Liver (tissue), 9 donors: ENCODE data around the gene SLC66A1. TPM values are rescaled to one million over a fixed set of nuclear protein-coding genes. Genes with fewer than 3 reads are reported as not detected.

Source experiments
- DNase-seq: peaks from one replicate; pipeline ENCODE4 v3.0.0-alpha.2; 2017; ENCODE audit warnings: low spot score
- H3K27ac ChIP-seq, 2 donors: one replicate each; pipeline ENCODE4 v1.7.0; 2013; ENCODE audit warnings: inconsistent platforms in 2 of 2, low read length in 2 of 2, control low read depth in 1 of 2, low read depth in 1 of 2, mild to moderate bottlenecking in 1 of 2
- H3K27me3 ChIP-seq, 4 donors: one replicate each; pipeline versions ENCODE4 v1.6.1 to v1.7.0; 2013; ENCODE audit warnings: low read length in 3 of 4, inconsistent platforms in 1 of 4, mild to moderate bottlenecking in 1 of 4, moderate library complexity in 1 of 4; ENCODE audit not compliant: control insufficient read depth in 4 of 4, insufficient read depth in 4 of 4
- H3K36me3 ChIP-seq, 4 donors: one replicate each; pipeline versions ENCODE4 v1.6.1 to v1.7.0; 2013; ENCODE audit warnings: low read length in 3 of 4, mild to moderate bottlenecking in 3 of 4, low read depth in 1 of 4, moderate library complexity in 1 of 4; ENCODE audit not compliant: control insufficient read depth in 4 of 4, insufficient read depth in 3 of 4
- H3K4me1 ChIP-seq, 4 donors: one replicate each; pipeline versions ENCODE4 v1.6.1 to v1.7.0; 2013; ENCODE audit warnings: low read length in 3 of 4, mild to moderate bottlenecking in 3 of 4, moderate library complexity in 1 of 4; ENCODE audit not compliant: control insufficient read depth in 4 of 4, insufficient read depth in 4 of 4
- H3K4me3 ChIP-seq, 3 donors: one replicate each; pipeline versions ENCODE4 v1.6.1 to v1.7.0; 2013; ENCODE audit warnings: low read length in 3 of 3, control low read depth in 1 of 3, low read depth in 1 of 3, mild to moderate bottlenecking in 1 of 3
- H3K9ac ChIP-seq, 2 donors: one replicate each; pipeline ENCODE4 v1.7.0; 2013; ENCODE audit warnings: low read length in 2 of 2, mild to moderate bottlenecking in 2 of 2, moderate library complexity in 2 of 2, control low read depth in 1 of 2, low read depth in 1 of 2
- H3K9me3 ChIP-seq, 4 donors: one replicate each; pipeline versions ENCODE4 v1.6.1 to v1.7.0; 2013; ENCODE audit warnings: low read length in 3 of 4; ENCODE audit not compliant: control insufficient read depth in 4 of 4
- EGR1 ChIP-seq, 2 donors: IDR thresholded peaks; 2 replicates each; pipeline ENCODE4 v1.6.1; 2016 to 2018; ENCODE audit warnings: antibody characterized with exemption in 2 of 2, low read depth in 2 of 2
- FOXA1 ChIP-seq: IDR thresholded peaks from 2 replicates; pipeline ENCODE4 v1.6.1; 2016; ENCODE audit warnings: antibody characterized with exemption
- FOXA2 ChIP-seq: IDR thresholded peaks from 2 replicates; pipeline ENCODE4 v1.6.1; 2016; ENCODE audit warnings: antibody characterized with exemption
- GABPA ChIP-seq, 2 donors: IDR thresholded peaks in 1 of 2; conservative IDR thresholded peaks in 1 of 2; 2 replicates each; pipeline ENCODE4 v1.6.1; 2016; ENCODE audit warnings: antibody characterized with exemption in 2 of 2, mild to moderate bottlenecking in 1 of 2, moderate library complexity in 1 of 2
- HNF4A ChIP-seq, 2 donors: conservative IDR thresholded peaks; 2 replicates each; pipeline ENCODE4 v1.6.1; 2016; ENCODE audit warnings: antibody characterized with exemption in 2 of 2, mild to moderate bottlenecking in 2 of 2
- HNF4G ChIP-seq: IDR thresholded peaks from 2 replicates; pipeline ENCODE4 v1.6.1; 2016; ENCODE audit warnings: antibody characterized with exemption
- JUND ChIP-seq, 2 donors: IDR thresholded peaks; 2 replicates each; pipeline ENCODE4 v1.6.1; 2016; ENCODE audit warnings: antibody characterized with exemption in 2 of 2
- NR2F2 ChIP-seq: IDR thresholded peaks from 2 replicates; pipeline ENCODE4 v1.6.1; 2016; ENCODE audit warnings: antibody characterized with exemption
- RAD21 ChIP-seq, 2 donors: IDR thresholded peaks; 2 replicates each; pipeline ENCODE4 v1.6.1; 2016; ENCODE audit warnings: antibody characterized with exemption in 2 of 2, mild to moderate bottlenecking in 2 of 2
- RXRA ChIP-seq, 2 donors: IDR thresholded peaks; 2 replicates each; pipeline ENCODE4 v1.6.1; 2017 to 2018; ENCODE audit warnings: antibody characterized with exemption in 2 of 2, mild to moderate bottlenecking in 1 of 2
- SP1 ChIP-seq: IDR thresholded peaks from 2 replicates; pipeline ENCODE4 v1.6.1; 2018; ENCODE audit warnings: antibody characterized with exemption, mild to moderate bottlenecking
- TAF1 ChIP-seq: conservative IDR thresholded peaks from 2 replicates; pipeline ENCODE4 v1.6.1; 2016; ENCODE audit warnings: antibody characterized with exemption, mild to moderate bottlenecking
- YY1 ChIP-seq: IDR thresholded peaks from 2 replicates; pipeline ENCODE4 v1.6.1; 2016; ENCODE audit warnings: antibody characterized with exemption, mild to moderate bottlenecking
- WGBS: extraction: QIAGEN DNeasy Blood & Tissue Kit; methylation state at CpG from one replicate; pipeline ENCODE4 v1.1.7; 2013; 5-methylcytosine and 5-hydroxymethylcytosine counted together
- polyA plus RNA-seq, 2 donors: library from polyadenylated mRNA; stranded (reverse) in 1 of 2; unstranded in 1 of 2; fragments of 200-250 nt in 1 of 2; fragments of >200 nt in 1 of 2; fragmentation: Nextera tagmentation in 1 of 2; extraction: Ambion mirVana in 1 of 2; gene quantifications; one replicate each; pipeline versions ENCODE4 v1.2.1 to v1.2.3, GENCODE V29; 2013 to 2015
- total RNA-seq, 2 donors: library from RNA; depleted of rRNA; stranded (reverse); fragments of >200 nt; gene quantifications; one replicate each; pipeline ENCODE4 v1.2.3, GENCODE V29; 2014
- TF ChIP-seq, protein P1 (sequence below): IDR thresholded peaks from 2 replicates; pipeline ENCODE4 v1.6.1; 2016; ENCODE audit warnings: antibody characterized with exemption
- TF ChIP-seq, protein P2 (sequence below): fragments of 150-350 bp; IDR thresholded peaks from 2 replicates; pipeline ENCODE4 v1.5.1; 2017; ENCODE audit warnings: improper control_type of control experiment, low read depth, low read length; ENCODE audit not compliant: missing input control
- TF ChIP-seq, protein P3 (sequence below): IDR thresholded peaks from 2 replicates; pipeline ENCODE4 v1.6.1; 2016; ENCODE audit warnings: antibody characterized with exemption, mild to moderate bottlenecking
- TF ChIP-seq, protein P4 (sequence below): IDR thresholded peaks from 2 replicates; pipeline ENCODE4 v1.6.1; 2016; ENCODE audit warnings: antibody characterized with exemption
- TF ChIP-seq, protein P5 (sequence below): IDR thresholded peaks from 2 replicates; pipeline ENCODE4 v1.6.1; 2016; ENCODE audit warnings: antibody characterized with exemption
- donor health status: healthy.
- donor health status: healthy.
- donor health status: healthy.
- donor health status: healthy.
- donor health status: healthy.

The SLC66A1 gene
- total and polyA plus RNA-seq, 4 donors = 6.8 to 16.0 (median 14.0) TPM

DNA sequence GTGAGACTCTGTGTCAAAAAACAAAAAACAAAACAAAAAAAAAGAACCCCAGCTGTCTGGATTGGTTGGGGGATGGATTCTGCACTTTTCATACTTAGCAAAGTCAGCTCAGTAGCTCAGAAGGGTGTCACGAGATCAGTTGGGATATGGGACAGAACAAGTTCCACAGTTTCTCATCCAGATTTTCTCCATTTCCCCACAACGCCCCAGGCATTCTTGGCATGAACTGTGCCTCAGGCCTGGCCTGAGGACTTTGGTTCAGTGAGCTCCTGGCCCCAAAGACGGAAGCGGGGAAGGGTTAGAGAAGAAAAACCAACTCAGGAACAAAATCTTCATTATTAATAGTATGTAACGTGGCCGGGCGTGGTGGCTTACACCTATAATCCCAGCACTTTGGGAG, 2.1 kb upstream of the SLC66A1 start:
- H3K9ac ChIP-seq = no peak overlapping the region
- WGBS = 91% methylated on average over 7 of the region's 7 CpGs
- DNase-seq = no peak

DNA sequence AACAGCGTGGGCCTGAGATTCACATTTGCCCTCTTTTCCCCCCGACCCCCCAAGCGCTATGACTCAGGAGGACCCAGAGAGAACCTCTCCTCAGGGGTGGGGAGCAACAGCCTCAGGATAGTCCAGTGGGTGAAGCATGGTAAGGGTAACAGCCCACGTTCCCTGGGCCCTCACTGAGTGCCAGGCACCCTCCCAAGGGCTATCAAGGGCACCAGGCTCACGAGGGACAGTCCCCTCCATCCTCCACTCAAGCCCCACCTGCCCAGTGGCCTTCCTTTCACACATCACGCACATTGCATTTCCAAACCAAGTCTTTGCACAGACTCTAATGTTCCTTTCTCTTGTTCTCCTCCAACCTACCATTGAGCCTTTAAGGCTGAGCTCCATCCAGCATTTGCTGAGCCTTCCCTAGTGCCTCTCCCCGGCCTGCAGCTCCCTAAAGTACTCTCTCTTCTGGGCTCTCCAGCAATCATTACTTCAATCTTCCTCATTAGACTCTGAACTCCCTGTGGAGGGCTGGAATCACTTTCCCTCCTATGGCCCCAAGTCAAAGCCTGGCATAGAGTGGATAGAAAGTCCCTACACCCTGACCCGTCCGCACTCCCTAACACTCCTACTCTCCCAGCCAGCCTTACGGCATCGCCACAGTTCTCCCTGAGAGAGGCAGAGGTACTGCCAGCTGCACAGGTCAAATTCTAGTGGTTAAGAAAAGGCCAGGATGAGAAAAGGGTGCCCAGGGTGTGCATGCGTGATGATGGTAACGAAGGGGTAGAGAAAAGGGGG, 1.2 kb upstream of the SLC66A1 start:
- no peak for DNase-seq
- TF ChIP-seq YY1 = no peak
- no peak for TF ChIP-seq FOXA2
- TF ChIP-seq NR2F2 = no peak
- TF ChIP-seq, protein P1, sequence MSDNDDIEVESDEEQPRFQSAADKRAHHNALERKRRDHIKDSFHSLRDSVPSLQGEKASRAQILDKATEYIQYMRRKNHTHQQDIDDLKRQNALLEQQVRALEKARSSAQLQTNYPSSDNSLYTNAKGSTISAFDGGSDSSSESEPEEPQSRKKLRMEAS = no peak
- TF ChIP-seq, protein P2, sequence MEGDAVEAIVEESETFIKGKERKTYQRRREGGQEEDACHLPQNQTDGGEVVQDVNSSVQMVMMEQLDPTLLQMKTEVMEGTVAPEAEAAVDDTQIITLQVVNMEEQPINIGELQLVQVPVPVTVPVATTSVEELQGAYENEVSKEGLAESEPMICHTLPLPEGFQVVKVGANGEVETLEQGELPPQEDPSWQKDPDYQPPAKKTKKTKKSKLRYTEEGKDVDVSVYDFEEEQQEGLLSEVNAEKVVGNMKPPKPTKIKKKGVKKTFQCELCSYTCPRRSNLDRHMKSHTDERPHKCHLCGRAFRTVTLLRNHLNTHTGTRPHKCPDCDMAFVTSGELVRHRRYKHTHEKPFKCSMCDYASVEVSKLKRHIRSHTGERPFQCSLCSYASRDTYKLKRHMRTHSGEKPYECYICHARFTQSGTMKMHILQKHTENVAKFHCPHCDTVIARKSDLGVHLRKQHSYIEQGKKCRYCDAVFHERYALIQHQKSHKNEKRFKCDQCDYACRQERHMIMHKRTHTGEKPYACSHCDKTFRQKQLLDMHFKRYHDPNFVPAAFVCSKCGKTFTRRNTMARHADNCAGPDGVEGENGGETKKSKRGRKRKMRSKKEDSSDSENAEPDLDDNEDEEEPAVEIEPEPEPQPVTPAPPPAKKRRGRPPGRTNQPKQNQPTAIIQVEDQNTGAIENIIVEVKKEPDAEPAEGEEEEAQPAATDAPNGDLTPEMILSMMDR = no peak
- no peak for TF ChIP-seq HNF4A (conservative IDR thresholded peaks at IDR 0.05)
- no peak for TF ChIP-seq EGR1 (IDR thresholded peaks at IDR 0.05; ENCODE audit: low read depth in 2 of 2)
- no peak for TF ChIP-seq RAD21 (IDR thresholded peaks at IDR 0.05)
- TF ChIP-seq JUND (IDR thresholded peaks at IDR 0.05) = no peak
- TF ChIP-seq TAF1 = no peak
- no peak for TF ChIP-seq GABPA (IDR thresholded peaks at IDR 0.05 in 1 of 2, conservative IDR thresholded peaks at IDR 0.05 in 1 of 2)
- TF ChIP-seq RXRA (IDR thresholded peaks at IDR 0.05) = no peak
- TF ChIP-seq, protein P3, sequence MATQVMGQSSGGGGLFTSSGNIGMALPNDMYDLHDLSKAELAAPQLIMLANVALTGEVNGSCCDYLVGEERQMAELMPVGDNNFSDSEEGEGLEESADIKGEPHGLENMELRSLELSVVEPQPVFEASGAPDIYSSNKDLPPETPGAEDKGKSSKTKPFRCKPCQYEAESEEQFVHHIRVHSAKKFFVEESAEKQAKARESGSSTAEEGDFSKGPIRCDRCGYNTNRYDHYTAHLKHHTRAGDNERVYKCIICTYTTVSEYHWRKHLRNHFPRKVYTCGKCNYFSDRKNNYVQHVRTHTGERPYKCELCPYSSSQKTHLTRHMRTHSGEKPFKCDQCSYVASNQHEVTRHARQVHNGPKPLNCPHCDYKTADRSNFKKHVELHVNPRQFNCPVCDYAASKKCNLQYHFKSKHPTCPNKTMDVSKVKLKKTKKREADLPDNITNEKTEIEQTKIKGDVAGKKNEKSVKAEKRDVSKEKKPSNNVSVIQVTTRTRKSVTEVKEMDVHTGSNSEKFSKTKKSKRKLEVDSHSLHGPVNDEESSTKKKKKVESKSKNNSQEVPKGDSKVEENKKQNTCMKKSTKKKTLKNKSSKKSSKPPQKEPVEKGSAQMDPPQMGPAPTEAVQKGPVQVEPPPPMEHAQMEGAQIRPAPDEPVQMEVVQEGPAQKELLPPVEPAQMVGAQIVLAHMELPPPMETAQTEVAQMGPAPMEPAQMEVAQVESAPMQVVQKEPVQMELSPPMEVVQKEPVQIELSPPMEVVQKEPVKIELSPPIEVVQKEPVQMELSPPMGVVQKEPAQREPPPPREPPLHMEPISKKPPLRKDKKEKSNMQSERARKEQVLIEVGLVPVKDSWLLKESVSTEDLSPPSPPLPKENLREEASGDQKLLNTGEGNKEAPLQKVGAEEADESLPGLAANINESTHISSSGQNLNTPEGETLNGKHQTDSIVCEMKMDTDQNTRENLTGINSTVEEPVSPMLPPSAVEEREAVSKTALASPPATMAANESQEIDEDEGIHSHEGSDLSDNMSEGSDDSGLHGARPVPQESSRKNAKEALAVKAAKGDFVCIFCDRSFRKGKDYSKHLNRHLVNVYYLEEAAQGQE = no peak
- TF ChIP-seq, protein P4, sequence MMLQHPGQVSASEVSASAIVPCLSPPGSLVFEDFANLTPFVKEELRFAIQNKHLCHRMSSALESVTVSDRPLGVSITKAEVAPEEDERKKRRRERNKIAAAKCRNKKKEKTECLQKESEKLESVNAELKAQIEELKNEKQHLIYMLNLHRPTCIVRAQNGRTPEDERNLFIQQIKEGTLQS = no peak
- TF ChIP-seq HNF4G = no peak
- no peak for TF ChIP-seq FOXA1
- no peak for TF ChIP-seq SP1
- TF ChIP-seq, protein P5, sequence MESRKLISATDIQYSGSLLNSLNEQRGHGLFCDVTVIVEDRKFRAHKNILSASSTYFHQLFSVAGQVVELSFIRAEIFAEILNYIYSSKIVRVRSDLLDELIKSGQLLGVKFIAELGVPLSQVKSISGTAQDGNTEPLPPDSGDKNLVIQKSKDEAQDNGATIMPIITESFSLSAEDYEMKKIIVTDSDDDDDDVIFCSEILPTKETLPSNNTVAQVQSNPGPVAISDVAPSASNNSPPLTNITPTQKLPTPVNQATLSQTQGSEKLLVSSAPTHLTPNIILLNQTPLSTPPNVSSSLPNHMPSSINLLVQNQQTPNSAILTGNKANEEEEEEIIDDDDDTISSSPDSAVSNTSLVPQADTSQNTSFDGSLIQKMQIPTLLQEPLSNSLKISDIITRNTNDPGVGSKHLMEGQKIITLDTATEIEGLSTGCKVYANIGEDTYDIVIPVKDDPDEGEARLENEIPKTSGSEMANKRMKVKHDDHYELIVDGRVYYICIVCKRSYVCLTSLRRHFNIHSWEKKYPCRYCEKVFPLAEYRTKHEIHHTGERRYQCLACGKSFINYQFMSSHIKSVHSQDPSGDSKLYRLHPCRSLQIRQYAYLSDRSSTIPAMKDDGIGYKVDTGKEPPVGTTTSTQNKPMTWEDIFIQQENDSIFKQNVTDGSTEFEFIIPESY = no peak
- Histone ChIP-seq H3K4me3 (peak overlapping the region in 2 of 3 donors; percentile 71 to 73), H3K9me3 (no peaks in the 10 kb centered on the region), H3K27ac (no peak overlapping the region), H3K27me3 (no peaks in the 10 kb centered on the region), H3K4me1 (peaks cover 3 to 24% (median 19%) of the 10 kb centered on the region in 4 donors), H3K36me3 (peaks cover 9 to 24% (median 15%) of the 10 kb centered on the region in 4 donors), H3K9ac (peak overlapping the region in 1 of 2 donors; percentile 67)
- WGBS = 48% methylated on average over 13 of the region's 13 CpGs

More for the DNA sequence above, 2.1 kb upstream of the SLC66A1 start:
- peaks cover 3 to 23% (median 18%) of the 10 kb centered on the region in 4 donors for H3K4me1 ChIP-seq
- H3K36me3 ChIP-seq = peaks cover 10 to 32% (median 21%) of the 10 kb centered on the region in 4 donors
- no peaks in the 10 kb centered on the region for H3K9me3 ChIP-seq
- no peak overlapping the region for H3K27ac ChIP-seq
- no peaks in the 10 kb centered on the region for H3K27me3 ChIP-seq
- H3K4me3 ChIP-seq = no peak overlapping the region
- TF ChIP-seq, protein P2 = no peak
- no peak for TF ChIP-seq JUND (IDR thresholded peaks at IDR 0.05)
- TF ChIP-seq RXRA (IDR thresholded peaks at IDR 0.05) = no peak
- no peak for TF ChIP-seq HNF4G
- TF ChIP-seq TAF1 = no peak
